Measurements from ENCODE around the gene RADIL.

- TF ChIP-seq GATA2 (IDR thresholded peaks at IDR 0.05; ENCODE audit: low read depth, low read length) (no peak), GATA3 (IDR thresholded peaks at IDR 0.05; ENCODE audit: low read depth, low read length) (no peak)
Measured at GRCh38 chr7:4840079-4840501, 43.4 kb downstream of the RADIL start.

All from SH-SY5Y (cell line).